IPS-20b (cell line): Measurements from ENCODE around the gene TEX29.

Experiments
- H3K27ac ChIP-seq: one replicate; pipeline ENCODE4 v1.5.1; 2013; ENCODE audit warnings: low read length
- H3K27me3 ChIP-seq: 2 replicates; pipeline ENCODE4 v1.6.1; 2013; ENCODE audit warnings: mild to moderate bottlenecking, low read length, inconsistent platforms; ENCODE audit not compliant: insufficient read depth
- H3K36me3 ChIP-seq: 2 replicates; pipeline ENCODE4 v1.6.1; 2013; ENCODE audit warnings: low read depth, mild to moderate bottlenecking, inconsistent platforms, low read length, moderate library complexity; ENCODE audit not compliant: insufficient read depth
- H3K4me1 ChIP-seq: 2 replicates; pipeline ENCODE4 v1.6.1; 2013; ENCODE audit warnings: mild to moderate bottlenecking, control low read depth, inconsistent platforms, low read length, moderate library complexity; ENCODE audit not compliant: insufficient read depth
- H3K4me3 ChIP-seq: 2 replicates; pipeline ENCODE4 v1.5.1; 2013; ENCODE audit warnings: mild to moderate bottlenecking, low read length, inconsistent platforms
- H3K9ac ChIP-seq: 2 replicates; pipeline ENCODE4 v1.6.1; 2013; ENCODE audit warnings: low read depth, mild to moderate bottlenecking, inconsistent platforms, low read length, moderate library complexity
- H3K9me3 ChIP-seq: 2 replicates; pipeline ENCODE4 v1.6.1; 2013; ENCODE audit warnings: mild to moderate bottlenecking, low read depth, low read length, inconsistent platforms; ENCODE audit not compliant: insufficient read depth

TEX29 gene

DNA sequence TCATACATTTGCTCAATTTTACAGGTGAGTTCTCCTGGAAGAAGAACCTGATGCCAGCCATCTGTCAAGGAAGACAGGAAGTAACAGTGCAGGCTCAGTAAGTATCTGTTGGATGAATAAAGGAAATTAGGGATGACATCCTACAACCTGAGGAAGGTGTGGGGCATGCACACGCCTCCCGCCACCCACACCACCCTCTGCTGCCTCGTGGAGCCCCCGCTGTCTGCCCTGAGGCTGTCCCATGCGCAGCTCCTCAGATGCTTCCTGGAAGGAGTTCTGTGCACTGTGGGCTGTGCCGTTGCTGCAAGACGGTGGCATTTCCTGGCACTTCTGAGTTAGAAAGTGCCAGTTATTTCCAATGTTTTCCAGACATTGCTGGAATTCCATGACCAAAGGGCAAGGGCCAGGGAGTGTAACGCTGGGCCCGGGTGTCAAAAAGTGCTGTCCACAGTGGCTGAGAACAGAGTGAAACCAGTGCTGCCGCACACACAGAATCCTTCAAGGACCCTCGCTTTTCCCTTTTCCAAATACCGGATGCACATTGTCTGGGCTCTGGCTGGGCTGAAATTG, 4.2 kb upstream of the TEX29 start:
- no peak overlapping the region for H3K9ac ChIP-seq
- no peaks in the 10 kb centered on the region for H3K27me3 ChIP-seq
- H3K36me3 ChIP-seq: no peaks in the 10 kb centered on the region
- no peaks in the 10 kb centered on the region for H3K4me1 ChIP-seq
- no peak overlapping the region for H3K27ac ChIP-seq
- no peaks in the 10 kb centered on the region; the same call in 1 of the 2 replicates for H3K9me3 ChIP-seq
- no peak overlapping the region for H3K4me3 ChIP-seq

- Histone ChIP-seq H3K9me3 (no peaks in the 10 kb centered on the region; the same call in 1 of the 2 replicates), H3K36me3 (no peaks in the 10 kb centered on the region), H3K27me3 (no peaks in the 10 kb centered on the region)
These were observed 3.3 kb upstream of the TEX29 start for GRCh38 chr13:111317042-111317550.

GRCh38 chr13:111317571-111318345, 2.7 kb upstream of the TEX29 start:
- Histone ChIP-seq H3K27me3 (no peaks in the 10 kb centered on the region), H3K27ac (no peak overlapping the region), H3K4me1 (no peaks in the 10 kb centered on the region), H3K4me3 (no peak overlapping the region), H3K9ac (no peak overlapping the region), H3K36me3 (no peaks in the 10 kb centered on the region), H3K9me3 (no peaks in the 10 kb centered on the region)

More at GRCh38 chr13:111317042-111317550, 3.3 kb upstream of the TEX29 start:
- Histone ChIP-seq H3K27ac (no peak overlapping the region), H3K9ac (no peak overlapping the region), H3K4me1 (no peaks in the 10 kb centered on the region), H3K4me3 (no peak overlapping the region)

DNA sequence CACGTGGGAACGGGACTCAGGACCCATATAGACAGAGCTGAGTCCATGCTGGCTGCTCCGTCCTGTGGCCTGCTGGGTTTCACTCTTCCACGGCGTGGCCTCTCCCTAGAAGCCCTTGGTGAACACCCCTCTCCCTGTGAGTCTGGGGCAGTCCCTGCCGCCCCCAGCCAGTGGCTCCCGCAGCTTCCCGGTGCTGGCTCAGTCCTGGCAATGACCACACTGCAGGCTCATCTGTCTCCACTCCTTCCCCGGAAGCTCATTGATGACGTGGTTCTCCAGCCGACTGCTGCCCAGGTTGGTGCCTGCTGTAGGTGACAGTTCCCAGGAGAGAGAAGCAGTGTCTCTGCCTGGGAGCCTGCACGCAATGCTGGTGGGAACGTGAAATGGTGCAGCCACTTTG, 2.1 kb upstream of the TEX29 start:
- Histone ChIP-seq H3K9me3 (no peaks in the 10 kb centered on the region), H3K27me3 (no peaks in the 10 kb centered on the region), H3K27ac (no peak overlapping the region), H3K4me3 (no peak overlapping the region), H3K9ac (no peak overlapping the region), H3K4me1 (no peaks in the 10 kb centered on the region), H3K36me3 (no peaks in the 10 kb centered on the region)

- no peak overlapping the region for H3K9ac ChIP-seq
- no peaks in the 10 kb centered on the region for H3K9me3 ChIP-seq
- H3K36me3 ChIP-seq: no peaks in the 10 kb centered on the region
- H3K27me3 ChIP-seq: no peaks in the 10 kb centered on the region
- no peaks in the 10 kb centered on the region for H3K4me1 ChIP-seq
- no peak overlapping the region for H3K4me3 ChIP-seq
- no peak overlapping the region for H3K27ac ChIP-seq
These were observed 921 bp upstream of the TEX29 start for GRCh38 chr13:111319521-111319920.

GRCh38 chr13:111322001-111322915, 1.8 kb downstream of the TEX29 start:
- Histone ChIP-seq H3K36me3 (no peaks in the 10 kb centered on the region), H3K4me1 (no peaks in the 10 kb centered on the region), H3K9ac (no peak overlapping the region), H3K9me3 (no peaks in the 10 kb centered on the region), H3K27me3 (no peaks in the 10 kb centered on the region), H3K27ac (no peak overlapping the region), H3K4me3 (no peak overlapping the region)

GRCh38 chr13:111322916-111323331, 2.5 kb downstream of the TEX29 start:
- H3K9ac ChIP-seq: no peak overlapping the region
- H3K27ac ChIP-seq: no peak overlapping the region
- H3K4me1 ChIP-seq: no peaks in the 10 kb centered on the region

DNA sequence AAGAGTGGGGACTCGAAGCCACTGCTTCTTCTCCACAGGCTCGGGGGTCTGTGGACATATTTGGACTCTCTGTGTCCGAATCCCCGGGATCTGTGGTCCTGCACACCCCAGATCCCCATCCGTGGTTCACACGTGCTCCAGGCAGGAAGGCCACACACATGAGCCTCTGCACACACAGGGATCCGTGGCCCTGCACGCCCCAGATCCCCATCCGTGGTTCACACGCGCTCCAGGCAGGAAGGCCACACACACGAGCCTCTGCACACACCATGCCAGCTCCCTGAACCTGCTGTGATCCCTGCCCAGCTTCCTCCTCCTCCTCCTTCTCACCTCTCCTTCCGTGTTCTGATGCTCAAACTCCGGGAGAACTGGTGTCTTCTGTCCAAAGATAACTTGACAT, 3.1 kb downstream of the TEX29 start:
- no peaks in the 10 kb centered on the region for H3K9me3 ChIP-seq
- H3K9ac ChIP-seq: no peak overlapping the region
- H3K27me3 ChIP-seq: no peaks in the 10 kb centered on the region
- no peaks in the 10 kb centered on the region for H3K36me3 ChIP-seq
- H3K27ac ChIP-seq: no peak overlapping the region
- H3K4me3 ChIP-seq: no peak overlapping the region
- H3K4me1 ChIP-seq: no peaks in the 10 kb centered on the region

More at GRCh38 chr13:111322916-111323331, 2.5 kb downstream of the TEX29 start:
- no peak overlapping the region for H3K4me3 ChIP-seq
- H3K27me3 ChIP-seq: no peaks in the 10 kb centered on the region
- H3K36me3 ChIP-seq: no peaks in the 10 kb centered on the region
- H3K9me3 ChIP-seq: no peaks in the 10 kb centered on the region

DNA sequence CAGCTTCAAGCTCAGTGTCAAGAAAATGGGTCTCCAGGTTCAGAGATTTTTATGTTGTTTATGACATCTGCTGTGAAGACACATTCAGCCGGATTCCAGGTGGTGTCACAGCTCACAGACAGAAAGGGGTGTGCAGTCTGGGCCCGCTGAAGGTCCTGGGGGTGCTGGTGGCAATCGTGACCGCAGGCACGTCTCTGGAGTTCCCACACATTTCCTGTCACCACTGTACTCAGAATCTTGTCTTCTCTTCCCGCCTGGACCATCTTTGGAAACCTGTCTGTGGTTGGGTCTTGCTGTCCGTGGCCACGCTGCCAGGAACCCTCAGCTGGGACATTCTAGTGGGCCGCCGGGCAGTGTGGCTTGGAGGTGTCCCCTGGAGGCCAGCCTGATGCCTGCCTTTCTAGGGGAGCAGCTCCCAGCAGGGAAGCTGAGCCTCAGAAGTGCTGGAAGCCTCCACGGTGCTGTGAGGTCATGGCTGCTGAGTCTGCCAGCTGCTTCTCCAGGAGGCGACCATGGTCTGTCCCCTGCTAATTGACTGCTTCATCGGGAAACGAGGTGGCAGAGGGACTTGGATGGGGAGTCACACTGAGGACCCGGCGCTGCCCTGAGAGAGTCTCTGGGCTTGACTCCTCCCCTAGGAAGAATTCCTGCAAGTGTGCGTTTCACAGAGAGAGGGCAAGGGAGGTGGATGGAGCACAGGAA, 3.7 kb downstream of the TEX29 start:
- H3K4me3 ChIP-seq: no peak overlapping the region
- no peak overlapping the region for H3K9ac ChIP-seq
- no peaks in the 10 kb centered on the region for H3K4me1 ChIP-seq
- H3K9me3 ChIP-seq: no peaks in the 10 kb centered on the region
- no peaks in the 10 kb centered on the region for H3K27me3 ChIP-seq
- H3K36me3 ChIP-seq: no peaks in the 10 kb centered on the region
- no peak overlapping the region for H3K27ac ChIP-seq

- H3K4me3 ChIP-seq: no peak overlapping the region
- no peak overlapping the region for H3K27ac ChIP-seq
- H3K36me3 ChIP-seq: no peaks in the 10 kb centered on the region
- H3K27me3 ChIP-seq: no peaks in the 10 kb centered on the region; the same call in 1 of the 2 replicates
- no peaks in the 10 kb centered on the region for H3K9me3 ChIP-seq
- no peak overlapping the region for H3K9ac ChIP-seq
- no peaks in the 10 kb centered on the region for H3K4me1 ChIP-seq
These were observed 4.3 kb downstream of the TEX29 start for GRCh38 chr13:111324736-111325135.
